GM12878 (cell line): Measurements from ENCODE around the gene UNK. TPM values are rescaled to one million over a fixed set of nuclear protein-coding genes. Genes with fewer than 3 reads are reported as not detected.

Experiments used
- ASH2L ChIP-seq: fragments of 300-600, 200-600 bp; sonication (generic); IDR thresholded peaks from 2 replicates; pipeline ENCODE4 v1.6.1; 2017; ENCODE audit warnings: low read depth, mild to moderate bottlenecking, borderline replicate concordance
- CBX5 ChIP-seq: sonication (generic); IDR thresholded peaks from 2 replicates; pipeline ENCODE4 v1.6.1; 2016; ENCODE audit warnings: low read depth, moderate library complexity, mild to moderate bottlenecking, inconsistent platforms
- CEBPZ ChIP-seq: fragments of 150-350 bp; IDR thresholded peaks from 2 replicates; pipeline ENCODE4 v1.6.1; 2016; ENCODE audit warnings: low read depth, low read length
- E2F8 ChIP-seq: fragments of 450-650 bp; IDR thresholded peaks from 2 replicates; pipeline ENCODE4 v1.6.1; 2018; ENCODE audit warnings: mild to moderate bottlenecking, low read depth, moderate library complexity; ENCODE audit not compliant: partially characterized antibody
- ESRRA ChIP-seq: IDR thresholded peaks from 2 replicates; pipeline ENCODE4 v1.6.1; 2012; ENCODE audit warnings: mild to moderate bottlenecking, low read length, improper control_type of control experiment
- NR2C1 ChIP-seq: fragments of 450-650 bp; IDR thresholded peaks from 2 replicates; pipeline ENCODE4 v1.6.1; 2017; ENCODE audit warnings: antibody characterized with exemption, mild to moderate bottlenecking, moderate library complexity
- PAX5 ChIP-seq: IDR thresholded peaks from 2 replicates; pipeline ENCODE4 v1.6.1; 2011; ENCODE audit warnings: low read depth, low read length, borderline replicate concordance
- POU2F2 ChIP-seq: IDR thresholded peaks from 3 replicates; pipeline ENCODE4 v1.6.1; 2011; ENCODE audit warnings: low read depth, mild to moderate bottlenecking, low read length, borderline replicate concordance
- PRDM15 ChIP-seq: fragments of 450-650 bp; formaldehyde crosslinking; IDR thresholded peaks from 2 replicates; pipeline ENCODE4 v1.4.0; 2020; ENCODE audit warnings: mild to moderate bottlenecking, moderate library complexity
- RB1 ChIP-seq: fragments of 450-650 bp; formaldehyde crosslinking; IDR thresholded peaks from 2 replicates; pipeline ENCODE4 v1.6.1; 2017; ENCODE audit warnings: mild to moderate bottlenecking, borderline replicate concordance
- SREBF1 ChIP-seq: IDR thresholded peaks from 2 replicates; pipeline ENCODE4 v1.6.1; 2012; ENCODE audit warnings: mild to moderate bottlenecking, low read length
- SREBF2 ChIP-seq: IDR thresholded peaks from 2 replicates; pipeline ENCODE4 v1.6.1; 2012; ENCODE audit warnings: mild to moderate bottlenecking, low read length
- TARDBP ChIP-seq: IDR thresholded peaks from 2 replicates; pipeline ENCODE4 v1.6.1; 2016; ENCODE audit warnings: borderline replicate concordance
- TCF12 ChIP-seq: IDR thresholded peaks from 2 replicates; pipeline ENCODE4 v1.6.1; 2011; ENCODE audit warnings: low read depth, mild to moderate bottlenecking, low read length
- WRNIP1 ChIP-seq: IDR thresholded peaks from 2 replicates; pipeline ENCODE4 v1.6.1; 2011; ENCODE audit warnings: low read depth, low read length, improper control_type of control experiment, borderline replicate concordance
- ZBTB4 ChIP-seq: fragments of 450-650 bp; formaldehyde crosslinking; IDR thresholded peaks from 2 replicates; pipeline ENCODE4 v1.4.0; 2022; ENCODE audit warnings: mild to moderate bottlenecking, moderate library complexity
- ZNF274 ChIP-seq: IDR thresholded peaks from one replicate; pipeline ENCODE4 v1.8.0; 2011; ENCODE audit not compliant: insufficient read length, insufficient read depth
- ZNF622 ChIP-seq: fragments of 450-650 bp; IDR thresholded peaks from 2 replicates; pipeline ENCODE4 v1.6.1; 2017; ENCODE audit warnings: mild to moderate bottlenecking, inconsistent platforms
- ZZZ3 ChIP-seq: IDR thresholded peaks from 2 replicates; pipeline ENCODE4 v1.6.1; 2011; ENCODE audit warnings: low read depth; ENCODE audit not compliant: control insufficient read depth, insufficient read length
- polyA plus RNA-seq, 11 experiments: library from polyadenylated mRNA; depleted of rRNA in 4 of 11; unstranded in 6 of 11; stranded (reverse) in 5 of 11; fragments of >200 nt; fragmentation: Nextera tagmentation in 4 of 11; fragmentation: Illumina TruSeq in 1 of 11; extraction: Ambion mirVana in 4 of 11; extraction: Trizol in 1 of 11; gene quantifications; 1 replicate in 1 of 11; 2 replicates in 10 of 11; pipeline versions ENCODE4 v1.2.1 to v1.2.3, GENCODE V29; 2011 to 2016; ENCODE audit warnings: inconsistent platforms in 2 of 11, missing spikeins in 2 of 11, low read depth in 1 of 11
- total RNA-seq, 4 experiments: library from RNA; depleted of rRNA in 3 of 4; stranded (reverse); fragments of >200 nt in 3 of 4; fragmentation: Illumina TruSeq in 1 of 4; extraction: Trizol in 1 of 4; gene quantifications; 2 replicates each; pipeline versions ENCODE4 v1.2.1 to v1.2.3, GENCODE V29; 2013 to 2021

UNK gene
- total and polyA plus RNA-seq, 10 of the 15 experiments (the other 5 are each of a cell fraction or from before 2014, with no cell fraction given), result 8.9 to 34.5 (median 27.3) TPM

GRCh38 chr17:75778861-75779249 is 5.8 kb upstream of the UNK start (continued):
- TF ChIP-seq RB1 (no peak), TARDBP (no peak), PAX5 (no peak), ASH2L (no peak), ZNF622 (no peak), CEBPZ (no peak), NR2C1 (no peak), TCF12 (peak; percentile 85), ZBTB4 (CRISPR knock-in tag) (no peak), SREBF2 (no peak), ZNF274 (no peak), ESRRA (no peak), POU2F2 (peak; percentile 66; the same call in 1 of the 3 replicates), WRNIP1 (no peak), E2F8 (no peak), CBX5 (0 out of 2 replicates have a peak, but pooled peaks have one; percentile 16), PRDM15 (CRISPR knock-in tag) (peak; percentile 71; the same call in 1 of the 2 replicates), ZZZ3 (no peak), SREBF1 (no peak)
